Gastroesophageal sphincter (tissue), 4 donors: ENCODE data around the gene MAPK7. TPM values are rescaled to one million over a fixed set of nuclear protein-coding genes. Genes with fewer than 3 reads are reported as not detected.

Experiments
- ATAC-seq: fragments of 150-250 bp; one replicate; pipeline ENCODE4 v1.9.1; 2016; ENCODE audit warnings: mild to moderate bottlenecking, moderate library complexity
- H3K27ac ChIP-seq, 4 donors: fragments of 200-600 bp; sonication (generic) in 3 of 4; 1 replicate in 3 of 4; 2 replicates in 1 of 4; pipeline ENCODE4 v1.5.1; 2016 to 2019
- H3K27me3 ChIP-seq: fragments of 200-600 bp; sonication (generic); one replicate; pipeline ENCODE4 v1.5.1; 2019
- H3K36me3 ChIP-seq, 2 donors: fragments of 200-600 bp; sonication (generic); one replicate each; pipeline ENCODE4 v1.5.1; 2019; ENCODE audit warnings: control low read depth in 1 of 2
- H3K4me1 ChIP-seq, 3 donors: fragments of 200-600 bp; sonication (generic); 1 replicate in 2 of 3; 2 replicates in 1 of 3; pipeline ENCODE4 v1.5.1; 2016 to 2019; ENCODE audit warnings: control low read depth in 2 of 3
- H3K4me3 ChIP-seq, 2 donors: fragments of 200-600 bp; sonication (generic); one replicate each; pipeline ENCODE4 v1.5.1; 2019; ENCODE audit warnings: mild to moderate bottlenecking in 1 of 2, moderate library complexity in 1 of 2
- H3K9me3 ChIP-seq, 3 donors: fragments of 200-600 bp; sonication (generic); one replicate each; pipeline ENCODE4 v1.5.1; 2017 to 2019; ENCODE audit warnings: control low read depth in 2 of 3
- CTCF ChIP-seq, 4 experiments: fragments of 200-600 bp in 2 of 4; fragments of 450-650 bp in 2 of 4; sonication (generic) in 1 of 4; IDR thresholded peaks; one replicate each; pipeline ENCODE4 v1.5.1; 2017 to 2019; ENCODE audit warnings: antibody characterized with exemption in 4 of 4, mild to moderate bottlenecking in 2 of 4, moderate library complexity in 2 of 4
- EP300 ChIP-seq: sonication (generic); formaldehyde crosslinking; IDR thresholded peaks from one replicate; pipeline ENCODE4 v1.6.1; 2017; ENCODE audit warnings: antibody characterized with exemption, mild to moderate bottlenecking
- POLR2A ChIP-seq, 2 donors: fragments of 450-650 bp; IDR thresholded peaks; one replicate each; pipeline ENCODE4 v1.6.1; 2017; ENCODE audit warnings: antibody characterized with exemption in 2 of 2, mild to moderate bottlenecking in 2 of 2, moderate library complexity in 1 of 2
- POLR2AphosphoS5 ChIP-seq: sonication (generic); formaldehyde crosslinking; IDR thresholded peaks from one replicate; pipeline ENCODE4 v1.6.1; 2017; ENCODE audit warnings: antibody characterized with exemption
- WGBS, 2 donors: methylation state at CpG; one replicate each; pipeline ENCODE4 v1.1.5; 2018; ENCODE audit warnings: low coverage in 1 of 2; 5-methylcytosine and 5-hydroxymethylcytosine counted together
- total RNA-seq, 4 donors: library from RNA; depleted of rRNA; stranded (reverse); fragments of >200 nt; gene quantifications; one replicate each; pipeline ENCODE4 v1.1.0, GENCODE V29; 2016

MAPK7 gene
- total RNA-seq, 4 donors from 2014 or later: 11.7 to 43.0 (median 28.0) TPM

DNA sequence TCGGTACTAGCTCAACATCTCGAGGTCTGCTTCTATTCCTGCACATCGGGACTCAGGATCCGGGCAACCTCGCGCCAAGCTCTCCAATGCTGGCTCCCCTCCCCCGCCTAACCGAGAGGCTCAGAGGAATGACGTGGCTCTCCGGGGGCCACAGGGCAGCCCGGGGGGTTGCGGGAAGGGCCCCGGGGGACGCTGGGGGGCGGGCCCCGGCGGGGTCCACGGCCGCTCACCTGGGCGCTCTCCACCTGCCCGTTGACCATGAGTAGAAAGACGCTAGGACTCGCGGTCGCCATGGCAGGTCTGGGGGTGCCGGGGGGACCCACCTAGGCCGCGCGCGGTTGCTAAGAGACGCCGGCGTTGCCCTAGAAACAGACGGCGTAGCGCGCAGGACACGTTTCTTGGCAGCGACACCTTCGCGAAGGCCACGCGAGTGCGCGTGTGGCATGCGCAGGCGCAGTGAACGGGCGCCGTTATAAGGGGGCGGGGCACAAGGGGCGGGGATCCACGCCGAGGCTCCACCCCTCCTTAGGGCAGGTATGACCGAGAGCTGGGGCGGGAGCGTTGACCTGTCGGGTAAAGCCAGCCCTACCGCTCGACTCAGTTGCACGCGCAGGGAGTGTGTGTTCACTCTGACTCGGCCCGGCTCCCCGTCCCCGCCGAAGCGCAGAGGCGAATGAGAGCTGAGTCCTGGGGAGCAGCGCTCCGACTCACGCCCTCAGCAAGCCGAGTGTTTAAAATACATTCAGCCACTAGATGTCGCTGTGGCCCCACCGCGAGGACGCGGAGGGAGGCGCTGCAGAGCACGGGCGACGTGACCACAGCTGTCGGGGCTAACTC, 15.8 kb upstream of the MAPK7 start, which contains the start of gene B9D1:
Gene B9D1 (minus strand): TSS at position 447 of the 837 bp plus-strand sequence. CDS start 154 bp downstream, at position 293.
- H3K4me1 ChIP-seq: peaks cover 0 to 21% (median 9%) of the 10 kb centered on the region in 3 donors
- 0% methylated on average over 8 of the region's 83 CpGs; no CpG with 5 or more reads in 1 of the 2 donors for WGBS, 2 donors
- peak; percentile 95 for ATAC-seq
- peak within 1 kb of the TSS; percentile 13 to 90 (median 88) for H3K27ac ChIP-seq
- no peaks in the 10 kb centered on the region for H3K9me3 ChIP-seq
- TF ChIP-seq EP300 (no peak), POLR2A (IDR thresholded peaks at IDR 0.05) (peak; percentile 6 to 31), POLR2AphosphoS5 (peak; percentile 67), CTCF (IDR thresholded peaks at IDR 0.05) (peak in 3 of 4 experiments; percentile 97 to 99 (median 99))
- H3K27me3 ChIP-seq: no peaks in the 10 kb centered on the region
- peaks cover 0 to 17% of the 10 kb centered on the region in 2 donors for H3K36me3 ChIP-seq
- peak within 1 kb of the TSS; percentile 50 to 84 for H3K4me3 ChIP-seq

GRCh38 chr17:19363114-19363438, 15.2 kb upstream of the MAPK7 start:
- Histone ChIP-seq H3K4me1 (peaks cover 0 to 21% (median 9%) of the 10 kb centered on the region in 3 donors), H3K27ac (peak overlapping the region; percentile 13 to 90 (median 88)), H3K27me3 (no peaks in the 10 kb centered on the region), H3K9me3 (no peaks in the 10 kb centered on the region), H3K36me3 (peaks cover 0 to 13% of the 10 kb centered on the region in 2 donors), H3K4me3 (peak overlapping the region; percentile 50 to 84)
- TF ChIP-seq EP300 (no peak), CTCF (IDR thresholded peaks at IDR 0.05) (no peak)
- ATAC-seq: no peak
- 36% methylated on average over 12 of the region's 14 CpGs; no CpG with 5 or more reads in 1 of the 2 donors for WGBS, 2 donors

DNA sequence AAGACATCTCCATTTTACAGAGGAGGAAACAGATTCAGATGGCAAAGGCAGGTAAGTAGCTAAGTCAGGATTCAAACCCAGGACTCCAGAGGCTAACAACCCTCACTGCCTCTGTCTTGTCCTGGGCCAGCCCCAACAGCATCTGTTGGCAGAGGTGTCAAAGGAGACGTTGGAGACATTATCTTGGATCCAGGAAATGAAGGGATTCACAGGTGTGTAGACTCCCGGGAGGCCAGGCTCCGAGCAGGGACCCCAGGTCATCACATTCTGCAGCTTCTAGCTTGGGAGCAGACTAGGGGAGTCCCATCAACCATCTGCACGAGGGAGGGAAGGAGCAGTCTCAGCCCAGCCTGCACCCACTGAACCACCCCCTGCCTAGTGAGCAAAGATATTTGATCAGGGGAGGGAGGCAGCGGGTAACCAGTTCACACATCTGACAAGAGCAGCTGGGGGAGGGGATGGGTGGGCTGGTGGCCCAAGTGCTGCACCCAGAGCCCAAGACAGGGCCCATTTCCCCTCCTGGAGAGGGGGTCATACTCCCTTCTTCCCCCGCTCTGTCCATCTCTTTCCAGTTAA, 14.8 kb upstream of the MAPK7 start:
- TF ChIP-seq POLR2A (IDR thresholded peaks at IDR 0.05) (no peak), CTCF (IDR thresholded peaks at IDR 0.05) (no peak), POLR2AphosphoS5 (no peak), EP300 (no peak)
- WGBS, 2 donors: 73 to 90% methylated on average over 2 to 3 of the region's 6 CpGs
- peaks cover 0 to 11% of the 10 kb centered on the region in 2 donors for H3K36me3 ChIP-seq
- H3K27me3 ChIP-seq: no peaks in the 10 kb centered on the region
- ATAC-seq: no peak
- peaks cover 0 to 21% (median 9%) of the 10 kb centered on the region in 3 donors for H3K4me1 ChIP-seq
- H3K4me3 ChIP-seq: no peak overlapping the region
- no peaks in the 10 kb centered on the region for H3K9me3 ChIP-seq
- H3K27ac ChIP-seq: peak overlapping the region in 2 of 4 donors; percentile 88 to 89

DNA sequence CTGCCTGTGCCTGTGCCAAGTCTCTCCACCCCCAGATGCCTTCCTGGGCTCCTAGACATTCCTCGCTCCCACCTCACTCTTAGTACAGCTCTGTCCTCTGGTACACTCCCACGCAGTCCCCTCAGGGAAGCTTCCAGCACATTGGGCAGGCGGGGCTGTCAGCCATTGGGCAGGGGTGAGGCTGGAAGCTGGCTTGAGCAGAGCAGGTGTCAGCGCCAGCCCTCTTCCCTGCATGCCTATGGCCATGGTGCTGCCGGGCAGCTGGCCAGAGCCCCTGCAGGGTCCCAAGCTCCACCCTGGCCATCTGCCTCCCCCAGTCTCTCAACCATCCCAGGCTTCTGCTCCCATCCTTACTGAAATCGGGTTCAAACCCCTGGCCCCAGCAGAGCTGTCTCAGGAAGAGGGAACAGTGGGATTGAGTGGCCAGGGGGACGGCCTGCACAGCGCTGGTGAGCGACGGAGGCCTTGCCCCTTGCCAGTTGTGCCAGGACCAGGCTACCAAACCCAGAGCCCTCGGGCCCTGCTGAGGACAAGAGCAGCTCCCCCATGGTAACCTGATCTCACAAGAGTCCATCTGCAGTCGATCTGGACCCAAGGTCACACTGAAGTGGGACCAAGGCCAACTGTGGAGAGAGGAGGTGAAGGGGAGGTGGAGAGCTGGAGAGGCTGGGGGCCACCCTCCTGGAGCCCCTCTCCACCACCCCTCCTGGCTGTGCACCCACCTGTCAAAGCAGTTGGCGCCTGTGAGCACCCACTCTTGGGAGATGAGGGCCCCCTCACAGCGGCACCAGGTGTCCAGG, 13.4 kb upstream of the MAPK7 start:
- Histone ChIP-seq H3K4me1 (peaks cover 0 to 26% (median 12%) of the 10 kb centered on the region in 3 donors), H3K9me3 (no peaks in the 10 kb centered on the region), H3K27me3 (no peaks in the 10 kb centered on the region), H3K4me3 (no peak overlapping the region), H3K27ac (no peak overlapping the region), H3K36me3 (peaks cover 0 to 4% of the 10 kb centered on the region in 2 donors)
- ATAC-seq: no peak
- 100% methylated on average over 2 of the region's 14 CpGs; no CpG with 5 or more reads in 1 of the 2 donors for WGBS, 2 donors
- TF ChIP-seq POLR2AphosphoS5 (no peak), POLR2A (IDR thresholded peaks at IDR 0.05) (no peak), CTCF (IDR thresholded peaks at IDR 0.05) (no peak), EP300 (no peak)
